CD4-positive, alpha-beta T cell treated with Interleukin-10 for 1 hour (primary cell): ENCODE measurements around the gene SLC47A1.
"Not testable (repeated sequence)": the region's sequence is repeated elsewhere in the genome, so short reads cannot be mapped to it uniquely, and the experiment has no call there.

Experiments
- DNase-seq: peaks from one replicate; pipeline ENCODE4 v3.0.0-alpha.2; 2020

The SLC47A1 gene

GRCh38 chr17:19558946-19559345 lies 25.3 kb downstream of the SLC47A1 start:
- no peak for DNase-seq

DNA sequence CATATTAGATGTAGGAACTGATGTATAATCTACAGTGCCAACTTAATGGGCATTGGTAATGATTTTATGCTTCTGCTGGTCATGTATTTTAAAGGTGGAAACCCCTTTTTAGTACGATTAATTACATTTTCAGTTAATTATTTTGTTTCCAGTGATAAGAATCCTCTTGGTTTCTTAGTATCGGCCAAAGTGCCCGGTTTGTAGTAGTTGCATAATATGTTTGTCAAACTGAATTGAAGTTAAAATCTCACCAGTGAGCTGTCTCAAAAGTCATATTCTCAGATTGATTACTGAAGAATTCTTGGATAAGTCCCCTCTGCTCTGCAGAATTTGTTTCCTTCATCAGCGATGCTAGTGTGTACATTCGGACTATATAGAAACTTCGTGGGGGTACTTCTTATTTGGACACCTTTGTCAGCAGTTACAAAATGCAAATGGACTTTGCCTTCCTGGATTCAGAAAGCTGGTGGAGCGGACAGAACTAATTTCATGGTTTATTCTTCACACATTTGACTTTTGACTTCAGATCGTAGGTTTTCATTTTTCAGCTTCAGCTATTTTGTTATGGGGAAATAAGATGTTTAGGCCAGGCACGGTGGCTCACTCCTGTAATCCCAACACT lies 28.2 kb downstream of the SLC47A1 start:
- no peak for DNase-seq

- no peak for DNase-seq
Observed at GRCh38 chr17:19565817-19566575, 32.3 kb downstream of the SLC47A1 start.

DNA sequence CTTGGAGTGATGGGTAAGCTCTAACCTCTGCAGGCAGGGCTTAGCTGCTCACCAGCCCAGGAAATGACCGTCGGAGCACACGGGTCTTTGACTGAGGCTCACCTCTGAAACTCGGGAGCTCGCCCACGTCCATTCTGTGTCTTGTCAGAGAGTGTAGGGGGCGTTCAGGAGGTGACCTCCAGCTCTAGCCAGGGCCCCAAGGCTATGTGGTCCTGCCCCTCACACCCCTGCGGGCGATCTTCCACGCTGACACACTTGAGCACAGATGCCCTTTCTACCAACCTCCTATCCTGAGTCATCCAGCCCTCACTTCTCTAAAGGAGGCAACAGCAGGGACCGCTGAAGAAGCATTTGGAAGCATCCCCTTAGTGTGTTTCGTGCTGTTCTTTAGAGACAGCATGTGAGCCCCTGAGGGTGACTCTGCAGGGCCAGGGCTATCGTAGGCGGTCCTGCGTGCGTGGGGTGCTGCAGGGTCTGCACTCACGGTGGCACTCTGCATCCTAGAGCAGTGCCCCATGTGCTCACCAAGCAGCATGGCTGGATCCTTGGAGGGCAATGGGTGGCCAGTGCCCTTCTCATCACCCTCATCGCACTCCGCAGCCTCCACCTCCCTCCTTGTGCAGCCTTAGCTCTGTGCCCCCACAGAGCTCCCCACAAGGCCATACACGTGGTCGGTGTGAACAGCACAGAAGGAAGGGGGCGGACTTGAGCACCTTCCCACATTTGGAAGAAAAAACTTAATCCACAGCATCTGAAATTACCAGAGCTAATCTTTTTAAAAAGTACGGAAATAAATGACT lies 33.8 kb downstream of the SLC47A1 start:
- no peak for DNase-seq

- no peak for DNase-seq
Observed at GRCh38 chr17:19568016-19568350, 34.3 kb downstream of the SLC47A1 start.

GRCh38 chr17:19569785-19570543 lies 36.3 kb downstream of the SLC47A1 start:
- no peak for DNase-seq

DNA sequence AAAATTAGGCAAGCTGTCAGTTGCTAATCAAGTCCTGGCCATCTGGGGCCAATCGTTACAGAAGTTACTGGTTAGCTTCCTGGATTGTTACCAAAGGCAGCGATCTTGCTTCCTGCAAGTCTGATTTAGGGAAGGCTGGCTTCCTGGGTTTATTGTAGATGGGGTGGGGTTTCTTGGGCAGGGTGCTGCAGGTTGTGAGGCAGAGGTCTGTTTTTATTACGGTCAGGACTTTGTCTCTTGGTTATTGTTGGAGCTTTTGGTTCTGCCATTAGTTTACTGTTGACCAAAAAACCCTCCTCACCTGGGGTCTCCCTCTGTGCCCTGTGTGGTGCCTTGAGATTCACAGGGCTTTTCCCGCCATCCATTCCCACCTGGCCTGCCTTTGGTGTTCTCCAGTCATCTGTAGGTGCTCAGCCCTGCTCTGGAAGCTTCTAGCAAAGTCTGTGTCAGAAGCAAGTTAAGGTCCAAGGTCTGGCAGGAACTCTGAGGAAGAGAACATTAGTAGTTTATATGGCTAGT lies 36.9 kb downstream of the SLC47A1 start:
- DNase-seq, result no peak

DNA sequence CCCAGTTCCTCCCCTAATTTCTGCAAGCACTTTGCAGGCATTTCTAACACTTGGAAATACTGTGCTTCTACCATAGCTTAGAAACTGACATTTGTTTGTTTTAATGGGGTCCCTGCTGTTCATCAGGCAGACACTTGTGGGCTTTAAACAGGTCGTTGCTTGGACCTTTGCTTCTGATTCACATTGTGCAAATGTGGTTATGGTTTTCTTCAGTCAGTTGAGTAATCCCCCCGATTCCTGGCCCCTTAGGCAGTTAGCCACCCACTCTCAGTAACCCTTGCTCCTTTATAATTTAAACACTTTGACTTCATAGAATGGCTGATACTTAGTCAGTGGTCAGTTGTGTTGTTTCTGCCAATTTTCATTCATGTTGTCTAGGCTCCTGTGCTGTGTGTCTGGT lies 39.4 kb downstream of the SLC47A1 start:
- no peak for DNase-seq

- DNase-seq, result no peak
Observed at GRCh38 chr17:19574956-19575355, 41.3 kb downstream of the SLC47A1 start.

DNA sequence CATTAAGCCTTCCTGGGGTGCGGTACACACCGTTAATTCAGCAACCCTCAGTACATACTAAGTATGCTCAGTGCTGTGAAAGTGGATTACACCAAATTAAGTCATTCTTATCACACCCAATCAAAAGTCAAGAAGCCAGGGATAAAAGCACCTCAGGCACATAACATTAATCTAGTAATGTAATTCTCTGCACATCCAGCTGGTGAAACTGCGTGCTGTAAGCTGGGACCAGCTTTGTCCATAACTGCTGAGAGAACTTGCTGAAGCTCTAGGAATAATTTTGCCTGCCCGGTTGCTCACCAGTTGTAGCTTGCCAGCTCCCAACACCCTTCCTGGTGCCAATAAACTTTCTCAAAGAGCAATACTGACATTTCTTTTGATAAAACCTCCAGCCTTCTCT lies 44.9 kb downstream of the SLC47A1 start:
- DNase-seq, result no peak

GRCh38 chr17:19579192-19579761 lies 45.6 kb downstream of the SLC47A1 start:
- DNase-seq, result no peak

- DNase-seq, result no peak
Observed at GRCh38 chr17:19579867-19580565, 46.4 kb downstream of the SLC47A1 start.

DNA sequence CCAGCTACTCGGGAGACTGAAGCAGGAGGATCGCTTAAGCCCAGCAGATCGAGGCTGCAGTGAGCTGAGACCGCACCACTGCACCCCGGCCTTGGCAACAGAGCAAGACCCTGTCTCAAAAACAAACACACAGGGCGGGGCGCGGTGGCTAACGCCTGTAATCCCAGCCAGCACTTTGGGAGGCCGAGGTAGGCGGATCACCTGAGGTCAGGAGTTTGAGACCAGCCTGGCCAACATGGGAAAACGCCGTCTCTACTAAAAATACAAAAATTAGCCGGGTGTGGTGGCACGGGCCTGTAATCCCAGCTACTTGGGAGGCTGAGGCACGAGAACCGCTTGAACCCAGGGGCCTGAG lies 46.9 kb downstream of the SLC47A1 start:
- DNase-seq, result not testable (repeated sequence)

DNA sequence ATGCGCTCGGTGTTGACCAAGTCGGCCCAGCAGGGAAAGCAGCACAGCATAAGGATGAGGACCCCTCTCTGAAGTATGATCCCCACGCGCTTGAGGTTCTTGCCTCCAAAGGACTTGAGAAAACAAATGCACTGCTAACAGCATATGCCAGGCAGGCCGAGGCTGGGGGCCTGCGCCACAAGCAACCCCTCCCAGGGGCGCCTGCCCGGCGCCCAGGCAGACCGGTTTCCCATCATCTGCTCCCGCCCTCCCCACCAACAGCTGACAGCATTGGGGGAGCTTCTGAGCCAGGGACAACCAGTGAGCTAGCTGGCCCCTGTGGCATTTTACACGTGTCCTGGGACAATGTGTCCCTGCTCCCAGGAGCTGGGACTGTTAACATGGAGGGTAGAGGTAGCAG lies 48.5 kb downstream of the SLC47A1 start:
- DNase-seq, result not testable (repeated sequence)

- no peak for DNase-seq
Observed at GRCh38 chr17:19583871-19584270, 50.2 kb downstream of the SLC47A1 start.

GRCh38 chr17:19590451-19590850 lies 56.8 kb downstream of the SLC47A1 start:
- no peak for DNase-seq

DNA sequence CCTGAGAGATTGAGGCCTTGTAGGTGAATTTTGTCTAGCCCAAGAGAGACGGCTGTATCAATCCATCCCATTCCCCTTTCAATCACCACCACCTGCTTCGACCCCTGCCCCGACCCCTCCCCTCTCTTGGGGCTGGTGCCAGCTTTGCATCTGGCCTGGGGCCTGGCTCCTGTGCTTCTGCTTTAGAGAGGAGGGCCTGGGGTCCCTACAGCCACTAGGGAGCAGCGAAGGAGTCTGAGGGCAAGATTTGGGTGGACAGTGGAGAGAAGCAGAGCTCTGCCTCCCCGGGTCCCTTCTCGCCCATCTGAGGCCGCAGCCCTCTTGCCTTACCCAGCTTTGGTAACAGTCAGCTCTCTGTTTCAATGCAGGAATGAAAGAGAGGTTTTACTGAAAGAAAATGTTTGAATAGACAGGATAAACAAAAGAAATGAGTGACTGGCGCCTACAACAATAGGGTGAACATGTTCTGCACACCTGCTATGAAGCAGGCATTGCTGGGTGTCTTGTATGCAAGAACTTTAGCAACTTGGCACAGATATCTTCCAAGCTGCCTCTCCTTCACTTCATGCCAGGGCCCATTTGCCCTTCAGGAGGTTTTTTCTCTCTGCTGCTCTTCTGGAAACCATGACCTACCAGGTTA lies 57.4 kb downstream of the SLC47A1 start:
- no peak for DNase-seq

DNA sequence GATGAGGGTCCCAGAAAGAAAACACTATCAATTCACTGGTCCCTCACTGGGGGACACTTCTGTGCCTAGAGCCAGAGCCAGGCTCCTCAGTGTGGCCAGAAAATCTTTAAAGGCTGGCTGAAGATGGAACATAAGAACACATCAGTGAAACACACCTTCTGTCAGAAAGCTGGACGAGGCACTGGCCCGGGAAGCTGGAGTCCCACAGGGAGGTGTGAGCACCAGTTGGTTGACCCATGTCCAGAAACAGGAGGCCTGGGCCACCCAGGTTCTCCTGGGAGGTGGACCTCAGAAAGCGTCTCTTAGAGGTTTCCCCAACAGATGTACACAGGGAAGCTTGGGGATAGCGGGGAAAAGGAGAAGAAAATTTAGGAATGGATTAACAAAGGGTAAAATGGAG lies 58.7 kb downstream of the SLC47A1 start:
- DNase-seq, result no peak

DNA sequence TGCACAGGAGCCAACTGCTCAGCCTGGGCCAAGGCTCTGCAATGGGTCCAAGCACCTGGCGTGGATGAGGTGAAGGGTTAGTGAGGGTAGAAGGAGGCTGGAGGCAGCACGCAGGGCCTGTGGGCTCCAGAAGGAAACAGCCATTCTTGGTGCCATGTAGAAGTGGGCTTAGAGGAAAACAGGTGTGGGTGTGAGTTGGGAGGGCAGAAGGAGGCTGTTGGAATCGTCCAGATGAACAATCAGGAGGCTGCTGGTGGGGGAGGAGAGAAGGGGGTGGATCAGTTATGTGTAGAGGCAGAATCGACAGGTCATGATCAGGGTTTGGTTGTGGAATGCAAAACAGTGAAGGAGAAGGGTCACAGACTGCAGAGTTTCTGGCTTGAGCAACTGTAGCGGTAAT lies 63.2 kb downstream of the SLC47A1 start:
- DNase-seq, result no peak

- DNase-seq, result no peak
Observed at GRCh38 chr17:19610311-19610710, 76.7 kb downstream of the SLC47A1 start.

DNA sequence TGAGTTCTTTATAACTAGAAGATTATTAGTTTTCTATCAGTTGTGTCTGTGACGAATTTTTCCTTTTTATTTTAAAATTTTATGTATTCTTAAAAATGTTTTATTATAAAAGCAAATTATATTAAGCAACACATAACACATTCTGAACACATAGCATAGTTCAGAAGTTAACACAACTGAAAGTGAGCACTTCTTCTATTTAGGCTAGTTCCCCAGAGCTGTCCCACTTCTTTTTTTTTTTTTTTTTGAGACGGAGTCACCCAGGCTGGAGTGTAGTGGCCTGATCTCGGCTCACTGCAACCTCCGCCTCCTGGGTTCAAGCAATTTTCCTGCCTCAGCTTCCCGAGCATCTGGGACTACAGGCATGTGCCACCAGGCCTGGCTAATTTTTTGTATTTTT lies 77.2 kb downstream of the SLC47A1 start:
- DNase-seq, result no peak

DNA sequence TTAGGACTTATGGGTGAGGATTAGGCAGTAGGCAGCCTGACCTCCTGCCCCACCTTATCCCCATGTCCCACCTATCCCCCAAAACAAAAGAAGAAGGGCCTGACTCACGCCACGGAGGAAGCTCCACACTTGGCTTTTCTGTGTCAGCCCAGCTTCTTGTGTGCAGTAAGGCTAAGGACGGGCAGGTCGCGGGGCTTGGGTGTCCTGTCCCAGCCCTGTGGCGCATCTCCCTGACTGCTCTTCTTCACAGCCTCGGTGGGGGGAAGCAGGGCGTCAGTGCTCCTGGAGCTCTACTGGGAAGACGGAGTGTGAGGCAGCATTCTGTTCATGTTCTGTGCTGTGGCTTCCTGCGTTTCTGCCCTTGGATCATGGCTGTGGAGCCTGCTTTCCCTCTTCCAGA lies 80.3 kb downstream of the SLC47A1 start:
- DNase-seq, result no peak
